MM.1S (cell line): Measurements from ENCODE around the gene PAK2.

Source experiments
- EZH2 ChIP-seq: fragments of 300-600 bp; sonication (generic); optimal IDR thresholded peaks from 2 replicates; pipeline ENCODE3; 2017; ENCODE audit warnings: low read depth, mild to moderate bottlenecking, antibody characterized with exemption, low read length, mixed read lengths
- EZH2phosphoT487 ChIP-seq: fragments of 300-600 bp; sonication (generic); IDR thresholded peaks from 2 replicates; pipeline ENCODE4 v1.6.1; 2018; ENCODE audit warnings: antibody characterized with exemption, low read length
- TF ChIP-seq, protein P1 (sequence below): fragments of 300-600 bp; sonication (generic); IDR thresholded peaks from 2 replicates; pipeline ENCODE4 v1.5.1; 2016; ENCODE audit warnings: antibody characterized with exemption, low read length, mixed read lengths

DNA sequence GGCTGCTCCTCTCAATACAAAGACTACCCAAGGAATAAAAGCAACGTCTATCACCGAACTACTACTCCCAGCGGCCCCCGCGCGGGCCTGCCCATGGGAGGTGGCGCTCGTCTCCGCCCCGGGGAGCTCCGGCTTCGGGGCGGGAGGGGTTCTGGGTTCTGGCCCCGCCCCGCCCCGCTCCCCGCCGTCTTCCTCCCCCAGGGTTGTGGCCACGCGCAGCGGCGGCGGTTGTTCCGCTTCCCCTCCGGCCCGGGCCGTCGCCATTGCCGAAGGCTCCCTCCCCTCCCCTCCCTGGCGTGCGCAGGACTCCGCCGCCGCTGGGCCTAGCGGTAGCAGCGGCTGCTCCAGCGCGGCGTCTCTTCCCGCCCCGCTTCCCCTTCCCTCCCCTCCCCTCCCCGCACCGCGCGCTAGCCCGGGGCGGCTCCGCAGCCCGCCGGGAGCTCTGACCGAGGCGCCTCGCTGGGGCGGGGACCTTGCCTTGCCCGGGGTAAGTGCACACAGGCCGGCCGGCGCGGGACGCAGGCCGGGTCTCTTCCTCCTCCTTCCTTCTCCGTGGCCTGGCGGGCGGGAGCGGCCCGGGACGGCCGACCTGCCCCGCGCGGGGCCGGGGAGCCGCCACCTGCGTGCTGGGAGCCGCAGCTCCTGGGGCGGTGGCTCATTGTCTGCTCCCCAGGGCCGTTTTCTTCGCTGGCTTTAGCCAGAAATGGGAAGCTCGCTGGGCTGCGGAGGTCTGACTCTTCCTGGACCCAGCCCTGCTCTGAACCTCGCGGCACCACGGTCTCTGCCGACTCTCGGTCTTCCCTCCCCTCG is at the start of gene PAK2:
- TF ChIP-seq, protein P1, sequence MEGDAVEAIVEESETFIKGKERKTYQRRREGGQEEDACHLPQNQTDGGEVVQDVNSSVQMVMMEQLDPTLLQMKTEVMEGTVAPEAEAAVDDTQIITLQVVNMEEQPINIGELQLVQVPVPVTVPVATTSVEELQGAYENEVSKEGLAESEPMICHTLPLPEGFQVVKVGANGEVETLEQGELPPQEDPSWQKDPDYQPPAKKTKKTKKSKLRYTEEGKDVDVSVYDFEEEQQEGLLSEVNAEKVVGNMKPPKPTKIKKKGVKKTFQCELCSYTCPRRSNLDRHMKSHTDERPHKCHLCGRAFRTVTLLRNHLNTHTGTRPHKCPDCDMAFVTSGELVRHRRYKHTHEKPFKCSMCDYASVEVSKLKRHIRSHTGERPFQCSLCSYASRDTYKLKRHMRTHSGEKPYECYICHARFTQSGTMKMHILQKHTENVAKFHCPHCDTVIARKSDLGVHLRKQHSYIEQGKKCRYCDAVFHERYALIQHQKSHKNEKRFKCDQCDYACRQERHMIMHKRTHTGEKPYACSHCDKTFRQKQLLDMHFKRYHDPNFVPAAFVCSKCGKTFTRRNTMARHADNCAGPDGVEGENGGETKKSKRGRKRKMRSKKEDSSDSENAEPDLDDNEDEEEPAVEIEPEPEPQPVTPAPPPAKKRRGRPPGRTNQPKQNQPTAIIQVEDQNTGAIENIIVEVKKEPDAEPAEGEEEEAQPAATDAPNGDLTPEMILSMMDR: no peak
- TF ChIP-seq EZH2: no peak
- TF ChIP-seq EZH2phosphoT487: no peak
